ENCODE data around the gene RFPL1. TPM values are rescaled to one million over a fixed set of nuclear protein-coding genes. Genes with fewer than 3 reads are reported as not detected.
A peak's percentile ranks its signal among the peaks of the same experiment; 100 is the strongest.
"Not testable (repeated sequence)": the region's sequence is repeated elsewhere in the genome, so short reads cannot be mapped to it uniquely, and the experiment has no call there.

RFPL1 gene
- total RNA-seq, 1 experiment from 2014 or later = not detected

- DNase-seq = no peak
- no peaks in the 10 kb centered on the region for H3K27me3 ChIP-seq (ENCODE audit: low read length)
- H3K9me2 ChIP-seq (replicated peaks; ENCODE audit: insufficient read depth, low read length) = no peaks in the 10 kb centered on the region
Measured at GRCh38 chr22:29400576-29400975, 37.8 kb upstream of the RFPL1 start.

GRCh38 chr22:29401538-29401937 is 36.8 kb upstream of the RFPL1 start:
- not testable (repeated sequence) for H3K36me3 ChIP-seq (ENCODE audit: insufficient read depth, low read length); H3K9ac ChIP-seq (ENCODE audit: low read length); H3K4me1 ChIP-seq (ENCODE audit: low read length); H3K27me3 ChIP-seq (ENCODE audit: low read length); H3K9me3 ChIP-seq (ENCODE audit: low read length); H3K9me2 ChIP-seq (replicated peaks; ENCODE audit: insufficient read depth, low read length); H3K4me3 ChIP-seq (ENCODE audit: low read length); H3K79me2 ChIP-seq (ENCODE audit: low read length); H4K20me1 ChIP-seq (ENCODE audit: insufficient read depth, low read depth, low read length); H3K27ac ChIP-seq (ENCODE audit: low read length); H2AFZ ChIP-seq (ENCODE audit: low read length); DNase-seq; H3K4me2 ChIP-seq (ENCODE audit: low read depth, low read length, poor library complexity, severe bottlenecking)

More at GRCh38 chr22:29400576-29400975, 37.8 kb upstream of the RFPL1 start:
- Histone ChIP-seq H2AFZ (ENCODE audit: low read length) (no peak overlapping the region), H4K20me1 (ENCODE audit: insufficient read depth, low read depth, low read length) (no peaks in the 10 kb centered on the region), H3K4me3 (ENCODE audit: low read length) (no peak overlapping the region), H3K4me2 (ENCODE audit: low read depth, low read length, poor library complexity, severe bottlenecking) (no peak overlapping the region), H3K36me3 (ENCODE audit: insufficient read depth, low read length) (no peaks in the 10 kb centered on the region), H3K9me3 (ENCODE audit: low read length) (no peaks in the 10 kb centered on the region), H3K27ac (ENCODE audit: low read length) (no peak overlapping the region), H3K9ac (ENCODE audit: low read length) (no peak overlapping the region), H3K79me2 (ENCODE audit: low read length) (no peaks in the 10 kb centered on the region), H3K4me1 (ENCODE audit: low read length) (no peaks in the 10 kb centered on the region)

- Histone ChIP-seq H4K20me1 (ENCODE audit: insufficient read depth, low read depth, low read length) (no peaks in the 10 kb centered on the region), H3K79me2 (ENCODE audit: low read length) (no peaks in the 10 kb centered on the region), H3K4me1 (ENCODE audit: low read length) (peaks cover 15% of the 10 kb centered on the region), H3K9ac (ENCODE audit: low read length) (no peak overlapping the region), H3K27me3 (ENCODE audit: low read length) (no peaks in the 10 kb centered on the region), H3K4me2 (ENCODE audit: low read depth, low read length, poor library complexity, severe bottlenecking) (peak overlapping the region; percentile 18), H2AFZ (ENCODE audit: low read length) (no peak overlapping the region), H3K27ac (ENCODE audit: low read length) (no peak overlapping the region), H3K9me2 (replicated peaks; ENCODE audit: insufficient read depth, low read length) (no peaks in the 10 kb centered on the region), H3K4me3 (ENCODE audit: low read length) (no peak overlapping the region), H3K9me3 (ENCODE audit: low read length) (no peaks in the 10 kb centered on the region), H3K36me3 (ENCODE audit: insufficient read depth, low read length) (no peaks in the 10 kb centered on the region)
- DNase-seq = peak; percentile 49
Measured at GRCh38 chr22:29408940-29409339, 29.4 kb upstream of the RFPL1 start.

- not testable (repeated sequence) for H2AFZ ChIP-seq (ENCODE audit: low read length); H3K9me3 ChIP-seq (ENCODE audit: low read length); H3K79me2 ChIP-seq (ENCODE audit: low read length); H4K20me1 ChIP-seq (ENCODE audit: insufficient read depth, low read depth, low read length); H3K9me2 ChIP-seq (replicated peaks; ENCODE audit: insufficient read depth, low read length); H3K27ac ChIP-seq (ENCODE audit: low read length); H3K4me2 ChIP-seq (ENCODE audit: low read depth, low read length, poor library complexity, severe bottlenecking); H3K4me3 ChIP-seq (ENCODE audit: low read length); H3K9ac ChIP-seq (ENCODE audit: low read length); H3K27me3 ChIP-seq (ENCODE audit: low read length); H3K36me3 ChIP-seq (ENCODE audit: insufficient read depth, low read length)
- H3K4me1 ChIP-seq (ENCODE audit: low read length) = peaks cover 20% of the 10 kb centered on the region
- peak; percentile 70 for DNase-seq
Measured at GRCh38 chr22:29411569-29412211, 26.7 kb upstream of the RFPL1 start.

- not testable (repeated sequence) for H3K4me3 ChIP-seq (ENCODE audit: low read length); H3K9ac ChIP-seq (ENCODE audit: low read length); H3K27me3 ChIP-seq (ENCODE audit: low read length); H3K36me3 ChIP-seq (ENCODE audit: insufficient read depth, low read length); H3K79me2 ChIP-seq (ENCODE audit: low read length); H3K27ac ChIP-seq (ENCODE audit: low read length); H3K4me2 ChIP-seq (ENCODE audit: low read depth, low read length, poor library complexity, severe bottlenecking); H4K20me1 ChIP-seq (ENCODE audit: insufficient read depth, low read depth, low read length); H2AFZ ChIP-seq (ENCODE audit: low read length); H3K9me2 ChIP-seq (replicated peaks; ENCODE audit: insufficient read depth, low read length); H3K9me3 ChIP-seq (ENCODE audit: low read length)
- DNase-seq = peak; percentile 46
- peaks cover 20% of the 10 kb centered on the region for H3K4me1 ChIP-seq (ENCODE audit: low read length)
Measured at GRCh38 chr22:29412772-29413171, 25.6 kb upstream of the RFPL1 start.

GRCh38 chr22:29414951-29415591 is 23.3 kb upstream of the RFPL1 start:
- Histone ChIP-seq H3K4me1 (ENCODE audit: low read length) (peaks cover 13% of the 10 kb centered on the region), H3K4me3 (ENCODE audit: low read length) (peak overlapping the region; percentile 62), H2AFZ (ENCODE audit: low read length) (0 out of 2 replicates have a peak overlapping the region, but pooled peaks have one; percentile 2), H3K4me2 (ENCODE audit: low read depth, low read length, poor library complexity, severe bottlenecking) (peak overlapping the region; percentile 53), H3K9ac (ENCODE audit: low read length) (peak overlapping the region; percentile 54)
- H3K27me3 ChIP-seq (ENCODE audit: low read length); H3K9me2 ChIP-seq (replicated peaks; ENCODE audit: insufficient read depth, low read length); H4K20me1 ChIP-seq (ENCODE audit: insufficient read depth, low read depth, low read length); H3K36me3 ChIP-seq (ENCODE audit: insufficient read depth, low read length); H3K9me3 ChIP-seq (ENCODE audit: low read length); H3K79me2 ChIP-seq (ENCODE audit: low read length); H3K27ac ChIP-seq (ENCODE audit: low read length): not testable (repeated sequence)
- DNase-seq = peak; percentile 54

- not testable (repeated sequence) for H3K27ac ChIP-seq (ENCODE audit: low read length); H3K9ac ChIP-seq (ENCODE audit: low read length); H3K9me2 ChIP-seq (replicated peaks; ENCODE audit: insufficient read depth, low read length); DNase-seq; H3K79me2 ChIP-seq (ENCODE audit: low read length); H3K36me3 ChIP-seq (ENCODE audit: insufficient read depth, low read length); H3K27me3 ChIP-seq (ENCODE audit: low read length); H4K20me1 ChIP-seq (ENCODE audit: insufficient read depth, low read depth, low read length); H3K4me2 ChIP-seq (ENCODE audit: low read depth, low read length, poor library complexity, severe bottlenecking); H2AFZ ChIP-seq (ENCODE audit: low read length); H3K9me3 ChIP-seq (ENCODE audit: low read length); H3K4me3 ChIP-seq (ENCODE audit: low read length)
- H3K4me1 ChIP-seq (ENCODE audit: low read length) = peaks cover 12% of the 10 kb centered on the region
Measured at GRCh38 chr22:29418704-29419103, 19.7 kb upstream of the RFPL1 start.

GRCh38 chr22:29426476-29426875 is 11.9 kb upstream of the RFPL1 start:
- no peak overlapping the region for H3K9ac ChIP-seq (ENCODE audit: low read length)
- H3K27ac ChIP-seq (ENCODE audit: low read length) = no peak overlapping the region
- no peaks in the 10 kb centered on the region for H4K20me1 ChIP-seq (ENCODE audit: insufficient read depth, low read depth, low read length)
- no peaks in the 10 kb centered on the region for H3K4me1 ChIP-seq (ENCODE audit: low read length)
- no peak overlapping the region for H2AFZ ChIP-seq (ENCODE audit: low read length)
- H3K4me2 ChIP-seq (ENCODE audit: low read depth, low read length, poor library complexity, severe bottlenecking) = no peak overlapping the region
- DNase-seq = peak; percentile 27
- H3K79me2 ChIP-seq (ENCODE audit: low read length) = no peaks in the 10 kb centered on the region
- no peak overlapping the region for H3K4me3 ChIP-seq (ENCODE audit: low read length)
- H3K9me3 ChIP-seq (ENCODE audit: low read length) = no peaks in the 10 kb centered on the region
- H3K9me2 ChIP-seq (replicated peaks; ENCODE audit: insufficient read depth, low read length) = no peaks in the 10 kb centered on the region
- H3K36me3 ChIP-seq (ENCODE audit: insufficient read depth, low read length) = no peaks in the 10 kb centered on the region
- H3K27me3 ChIP-seq (ENCODE audit: low read length) = no peaks in the 10 kb centered on the region

Measured in Karpas-422 (cell line).